Stimulated activated CD4-positive, alpha-beta T cell treated with anti-CD3 and anti-CD28 coated beads, Interleukin-15, amount 100 ng/mL, for 24 hours (primary cell): Measurements from ENCODE around the gene PEAK1.
A peak's percentile ranks its signal among the peaks of the same experiment; 100 is the strongest.

ENCODE experiments used
- DNase-seq: peaks from one replicate; pipeline ENCODE4 v3.0.0-alpha.2; 2020

The PEAK1 gene, protein sequence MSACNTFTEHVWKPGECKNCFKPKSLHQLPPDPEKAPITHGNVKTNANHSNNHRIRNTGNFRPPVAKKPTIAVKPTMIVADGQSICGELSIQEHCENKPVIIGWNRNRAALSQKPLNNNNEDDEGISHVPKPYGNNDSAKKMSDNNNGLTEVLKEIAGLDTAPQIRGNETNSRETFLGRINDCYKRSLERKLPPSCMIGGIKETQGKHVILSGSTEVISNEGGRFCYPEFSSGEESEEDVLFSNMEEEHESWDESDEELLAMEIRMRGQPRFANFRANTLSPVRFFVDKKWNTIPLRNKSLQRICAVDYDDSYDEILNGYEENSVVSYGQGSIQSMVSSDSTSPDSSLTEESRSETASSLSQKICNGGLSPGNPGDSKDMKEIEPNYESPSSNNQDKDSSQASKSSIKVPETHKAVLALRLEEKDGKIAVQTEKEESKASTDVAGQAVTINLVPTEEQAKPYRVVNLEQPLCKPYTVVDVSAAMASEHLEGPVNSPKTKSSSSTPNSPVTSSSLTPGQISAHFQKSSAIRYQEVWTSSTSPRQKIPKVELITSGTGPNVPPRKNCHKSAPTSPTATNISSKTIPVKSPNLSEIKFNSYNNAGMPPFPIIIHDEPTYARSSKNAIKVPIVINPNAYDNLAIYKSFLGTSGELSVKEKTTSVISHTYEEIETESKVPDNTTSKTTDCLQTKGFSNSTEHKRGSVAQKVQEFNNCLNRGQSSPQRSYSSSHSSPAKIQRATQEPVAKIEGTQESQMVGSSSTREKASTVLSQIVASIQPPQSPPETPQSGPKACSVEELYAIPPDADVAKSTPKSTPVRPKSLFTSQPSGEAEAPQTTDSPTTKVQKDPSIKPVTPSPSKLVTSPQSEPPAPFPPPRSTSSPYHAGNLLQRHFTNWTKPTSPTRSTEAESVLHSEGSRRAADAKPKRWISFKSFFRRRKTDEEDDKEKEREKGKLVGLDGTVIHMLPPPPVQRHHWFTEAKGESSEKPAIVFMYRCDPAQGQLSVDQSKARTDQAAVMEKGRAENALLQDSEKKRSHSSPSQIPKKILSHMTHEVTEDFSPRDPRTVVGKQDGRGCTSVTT (N-terminal part only)

DNA sequence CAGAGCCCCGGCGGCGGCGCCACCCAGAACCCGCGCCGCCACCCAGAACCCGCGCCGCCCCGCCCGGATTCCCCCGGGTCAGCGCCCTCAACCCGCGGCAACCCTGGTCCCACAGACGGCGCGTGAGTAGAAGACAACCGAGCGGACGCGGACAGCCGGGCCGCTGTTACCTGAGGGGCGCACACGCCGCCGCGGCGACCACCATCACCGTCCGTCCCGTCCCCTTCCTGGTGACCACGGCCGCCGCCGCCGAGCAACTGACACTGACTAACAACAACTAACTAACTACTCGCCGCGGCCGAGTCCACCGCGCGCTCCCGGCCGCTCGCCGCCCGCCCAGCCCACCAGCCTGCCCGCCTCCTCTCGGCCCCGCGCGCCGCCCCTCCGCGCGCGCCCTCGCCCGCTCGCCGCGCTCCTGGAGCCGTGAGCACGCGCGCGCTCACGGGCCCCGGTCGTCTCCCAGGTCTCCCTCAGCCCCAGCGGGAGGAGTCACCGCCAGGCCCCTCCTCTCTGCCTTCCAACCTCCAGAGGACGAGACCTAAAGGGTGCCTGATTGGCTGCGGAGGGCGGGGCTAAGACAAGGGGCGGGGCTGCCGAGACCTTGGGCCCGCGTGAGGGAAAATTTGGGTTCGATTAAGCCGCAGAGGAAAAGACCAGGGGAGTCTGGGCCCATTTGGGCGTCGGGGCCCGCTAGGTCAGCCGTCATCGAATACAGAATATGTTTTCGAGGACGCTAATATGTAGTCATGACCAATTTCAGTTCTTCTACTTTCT is at the start of gene PEAK1:
Gene PEAK1, minus strand, starts transcription at position 269 of the 774 bp plus-strand sequence. CDS start 238,178 bp downstream, outside the sequence.
- DNase-seq, result peak; percentile 100

DNA sequence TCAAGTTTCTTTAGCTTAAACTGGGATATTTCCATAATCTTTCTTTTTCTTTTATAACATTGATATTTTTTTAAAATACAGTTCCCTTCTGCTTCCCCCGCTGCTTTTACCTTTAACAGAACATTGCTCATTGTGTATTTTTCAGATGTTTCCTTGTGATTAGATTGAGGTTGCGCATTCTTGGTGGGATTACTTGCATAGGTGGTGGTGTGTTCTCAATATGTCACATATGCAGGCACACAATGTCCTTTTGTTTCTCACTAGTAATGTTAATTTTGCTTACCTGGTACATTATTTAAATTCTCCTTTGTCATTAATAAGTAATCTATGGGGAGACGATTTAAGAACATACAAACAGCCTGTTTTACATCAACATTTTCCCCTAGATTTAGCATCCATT is 49.0 kb upstream of the PEAK1 start:
- DNase-seq, result no peak

DNA sequence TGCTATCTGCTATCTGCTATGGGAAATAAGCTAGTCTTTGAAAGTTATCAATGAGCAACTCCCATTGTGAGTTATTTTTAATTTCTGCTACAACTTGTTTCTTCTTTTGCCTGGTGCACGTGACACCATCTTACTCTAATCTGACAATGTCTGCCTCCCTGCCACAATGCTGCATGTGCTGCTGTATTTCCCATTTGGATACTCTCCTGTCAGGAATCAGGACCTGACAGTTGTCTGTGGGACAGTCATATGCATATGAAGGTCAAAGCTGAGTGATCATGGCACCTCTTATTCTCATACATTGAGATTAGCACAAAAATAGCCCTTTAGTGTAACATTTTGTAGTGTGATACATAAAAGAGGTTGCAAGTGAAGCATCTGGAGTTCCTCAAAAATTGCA is 46.6 kb upstream of the PEAK1 start:
- DNase-seq, result no peak

DNA sequence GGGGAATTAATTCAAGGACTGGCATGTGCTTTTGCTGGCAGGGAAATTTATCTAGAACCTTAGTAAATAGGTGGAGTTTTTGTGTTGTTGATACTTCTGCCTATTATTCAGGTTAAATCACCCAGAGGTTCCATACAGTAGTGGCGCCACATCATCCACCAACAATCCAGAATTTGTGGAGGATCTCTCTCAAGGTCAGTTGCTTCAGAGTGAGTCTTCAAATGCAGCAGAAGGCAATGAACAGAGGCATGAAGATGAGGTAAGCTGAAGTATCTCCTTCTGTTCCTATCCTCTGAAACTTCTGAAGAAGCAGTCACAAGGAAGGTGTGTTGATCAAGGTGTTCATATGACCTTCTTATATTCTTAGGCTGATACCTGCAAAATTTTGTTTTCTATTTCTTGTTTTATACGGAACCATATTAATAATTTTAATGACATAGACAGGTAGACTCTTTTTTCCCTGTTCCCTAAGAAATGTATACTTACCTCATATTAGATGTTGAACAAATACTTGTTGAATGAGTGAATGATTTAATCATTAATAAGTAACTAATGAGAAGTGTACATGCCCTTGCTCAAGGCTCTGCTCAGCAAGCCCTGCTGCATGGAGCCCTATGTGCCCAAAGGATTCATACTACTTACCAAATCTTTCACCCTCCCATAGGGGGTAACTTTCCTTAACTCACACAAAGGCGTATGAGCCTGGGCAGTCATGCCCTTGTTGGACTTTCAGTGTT is 44.4 kb upstream of the PEAK1 start:
- no peak for DNase-seq

DNA sequence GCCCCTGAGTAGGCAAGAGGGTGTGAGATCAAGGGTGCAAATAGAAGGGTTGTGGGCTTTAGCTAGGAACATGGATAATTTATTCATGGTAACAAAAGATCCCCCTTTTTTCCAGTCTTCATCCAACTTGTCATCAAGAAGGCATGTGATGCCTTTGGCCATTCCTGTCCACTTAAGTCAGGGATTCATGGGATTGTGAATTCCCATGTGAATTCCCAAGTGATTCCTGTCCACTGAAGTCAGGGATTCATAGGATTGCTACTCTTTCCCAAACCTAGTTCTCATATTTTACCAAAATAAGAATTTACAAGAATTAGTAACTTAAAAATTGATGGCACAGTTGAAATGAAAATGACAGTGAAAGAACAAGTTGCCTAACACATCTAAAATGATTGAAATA is 41.6 kb upstream of the PEAK1 start:
- no peak for DNase-seq

DNA sequence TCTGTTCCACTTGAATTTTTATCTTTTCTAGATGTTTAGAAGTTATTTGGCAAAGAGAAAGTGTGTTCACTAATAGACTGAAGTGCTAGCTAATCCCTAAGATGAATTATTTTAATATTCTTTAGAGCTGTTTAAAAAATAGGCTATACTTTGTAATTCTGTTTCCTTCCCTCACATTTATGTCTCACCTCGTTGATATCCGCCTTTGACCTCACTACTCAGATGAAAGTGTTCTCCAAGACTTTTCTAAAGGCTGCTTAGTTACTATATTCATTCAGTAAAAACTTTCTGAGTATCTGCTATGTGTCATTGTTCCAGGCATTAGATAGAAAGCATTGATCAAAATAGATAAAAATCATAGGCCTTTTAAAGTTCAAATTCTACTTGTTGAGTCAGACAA is 39.1 kb upstream of the PEAK1 start:
- no peak for DNase-seq

DNA sequence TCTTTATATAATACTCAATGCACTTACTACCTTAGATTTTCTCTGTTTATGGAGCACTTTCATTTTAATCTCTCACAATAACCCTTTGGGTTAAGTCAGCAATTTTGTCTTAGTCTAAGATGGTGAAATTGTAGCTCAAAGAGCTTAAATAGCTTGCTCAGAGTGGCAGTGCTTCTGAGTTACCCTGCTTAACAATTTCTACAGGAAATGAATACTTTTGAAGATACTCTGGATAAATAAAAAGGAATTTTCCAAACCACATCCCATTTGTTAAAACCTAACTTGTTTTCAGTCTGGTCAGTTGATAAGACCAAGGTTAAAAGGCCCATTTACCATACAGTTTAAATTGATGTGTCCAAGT is 38.0 kb upstream of the PEAK1 start:
- no peak for DNase-seq

DNA sequence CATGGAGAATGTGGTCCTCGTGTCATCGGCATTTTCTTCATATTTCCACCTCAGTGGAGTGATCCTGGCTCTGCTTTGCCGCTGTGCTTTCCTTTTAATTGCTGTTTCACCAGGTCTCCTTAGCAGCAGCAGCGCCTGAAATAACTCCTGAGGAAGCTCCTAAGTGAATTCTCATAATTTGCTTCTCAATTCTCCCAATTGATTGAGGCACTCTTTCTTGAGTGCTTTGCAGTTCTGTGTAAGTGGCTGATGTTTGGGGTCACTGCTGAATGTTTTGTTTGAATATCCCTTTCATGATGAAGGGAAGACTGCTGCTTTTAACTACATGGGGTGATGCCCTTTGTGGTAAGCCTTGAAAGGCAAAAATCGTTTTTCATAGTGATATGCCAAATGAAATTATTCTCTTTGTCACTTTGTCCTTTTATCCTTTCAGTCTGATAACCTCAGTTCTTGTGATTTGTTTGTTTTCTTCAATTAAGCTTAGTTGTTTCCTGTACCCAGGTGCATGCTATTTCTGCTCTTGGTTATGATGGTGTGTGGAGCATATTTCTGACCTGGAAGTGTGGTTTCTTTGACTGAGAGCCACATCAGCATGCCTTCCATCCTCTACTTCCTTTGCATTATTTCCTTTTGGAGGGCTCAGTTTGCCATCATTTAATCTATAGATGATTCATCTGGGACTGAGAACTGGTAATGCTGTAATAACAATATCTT is 37.4 kb upstream of the PEAK1 start:
- DNase-seq, result no peak

DNA sequence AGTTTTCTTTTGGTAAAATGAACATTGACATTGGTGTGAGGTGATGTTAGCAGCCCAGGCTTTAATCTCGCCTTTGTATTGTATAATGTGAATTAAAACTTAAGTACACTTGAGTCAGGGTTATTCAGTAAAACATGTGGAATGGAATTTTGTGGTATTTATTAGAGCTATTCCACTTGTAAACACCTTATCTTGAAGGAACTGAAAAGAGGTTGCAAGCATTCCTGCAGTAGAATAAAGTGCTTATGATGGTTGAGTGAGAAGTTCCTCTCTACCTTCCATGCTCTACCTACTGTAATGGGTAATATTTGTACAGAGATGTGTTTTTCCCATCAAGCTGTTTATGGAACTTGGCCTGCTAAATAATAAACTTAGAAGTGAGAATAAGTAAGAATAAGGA is 36.8 kb upstream of the PEAK1 start:
- DNase-seq, result no peak

DNA sequence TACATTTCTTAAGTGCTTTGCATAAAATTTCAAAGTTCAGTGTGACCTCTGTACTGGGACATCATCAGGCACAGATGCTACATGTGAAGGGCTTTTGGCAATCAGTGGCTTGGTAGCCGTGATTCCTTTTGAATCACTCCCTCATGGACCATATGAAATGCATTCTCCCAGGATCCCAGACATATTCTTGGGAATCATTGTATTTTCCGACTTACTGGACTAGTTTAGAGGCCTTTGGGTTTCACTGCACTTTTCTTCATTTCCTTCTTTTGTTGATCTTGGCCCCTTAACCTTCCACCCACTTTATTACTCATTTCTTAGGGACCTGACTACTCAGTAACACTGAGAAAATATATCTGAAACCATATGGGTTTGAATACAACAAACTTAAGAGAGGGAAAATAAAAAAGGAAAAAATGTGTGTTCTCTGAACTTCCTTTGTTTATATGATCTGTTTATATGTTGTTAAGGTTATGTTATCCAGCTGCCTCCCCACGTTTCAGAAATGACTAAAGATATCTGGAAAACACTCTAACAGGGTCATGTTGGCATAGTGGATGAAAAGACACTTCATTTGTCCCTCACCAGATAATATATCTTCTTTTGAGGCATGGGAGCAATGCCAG is 35.9 kb upstream of the PEAK1 start:
- no peak for DNase-seq

DNA sequence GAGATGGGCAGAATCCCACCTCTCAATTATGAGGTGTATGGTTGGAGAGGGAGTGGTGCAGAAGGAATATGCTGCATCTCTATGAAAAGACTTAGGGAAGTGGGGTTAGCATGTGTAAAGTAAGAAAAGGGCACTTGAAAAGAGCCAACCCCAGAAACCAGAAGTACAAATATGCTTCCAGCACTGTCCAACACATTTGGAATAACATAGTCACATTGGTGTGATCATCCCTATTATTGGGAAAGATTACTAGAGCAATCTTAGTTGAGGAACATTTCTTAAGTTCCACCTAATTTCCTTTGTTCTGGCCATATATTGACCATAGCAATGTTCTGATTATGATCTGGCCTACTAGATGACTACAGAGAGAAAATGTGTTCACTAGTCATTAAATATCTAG is 35.0 kb upstream of the PEAK1 start:
- no peak for DNase-seq

DNA sequence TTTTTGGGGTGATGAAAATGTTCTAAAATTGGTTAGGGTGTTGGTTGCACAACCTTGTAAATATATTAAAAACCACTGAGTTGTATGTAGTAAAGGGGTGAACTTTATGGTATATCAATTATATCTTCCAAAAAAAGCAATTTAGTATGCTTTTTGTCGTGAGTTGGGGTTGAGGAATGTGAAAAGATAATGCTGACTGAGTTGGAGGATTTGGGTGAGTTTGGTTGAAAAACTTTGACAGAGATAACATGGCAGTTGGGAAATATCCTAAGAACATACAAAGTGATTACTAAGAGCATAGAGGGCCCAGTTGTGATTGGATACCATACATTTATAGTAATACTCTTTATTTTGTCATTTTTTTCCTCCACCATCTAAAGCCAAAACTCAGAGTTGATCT is 34.4 kb upstream of the PEAK1 start:
- no peak for DNase-seq

DNA sequence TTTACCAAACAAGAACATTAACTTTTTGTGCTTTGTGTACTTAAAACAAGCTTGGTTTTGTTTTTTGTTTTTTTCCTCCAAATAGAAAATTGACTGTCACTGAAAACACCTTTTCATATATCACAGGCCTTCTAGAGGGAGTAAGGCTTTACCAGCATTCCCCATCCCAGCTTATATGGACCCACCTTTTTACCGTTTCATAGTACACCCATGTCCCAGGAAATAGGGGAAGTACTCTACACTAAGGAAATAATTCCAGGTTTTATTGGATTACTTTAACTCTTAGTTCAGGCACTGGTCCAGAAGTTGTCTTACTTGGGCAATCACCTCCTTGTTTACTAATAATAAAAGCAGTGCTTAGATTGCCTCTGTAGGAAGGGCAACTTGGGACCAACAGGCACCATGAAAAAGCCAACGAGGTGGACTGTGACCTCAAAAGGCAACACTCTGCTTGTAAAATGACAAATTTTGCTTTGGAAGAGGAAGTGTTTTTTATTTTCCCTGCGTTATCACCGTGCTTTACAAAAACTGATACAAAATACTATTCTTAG is 27.0 kb upstream of the PEAK1 start:
- no peak for DNase-seq

DNA sequence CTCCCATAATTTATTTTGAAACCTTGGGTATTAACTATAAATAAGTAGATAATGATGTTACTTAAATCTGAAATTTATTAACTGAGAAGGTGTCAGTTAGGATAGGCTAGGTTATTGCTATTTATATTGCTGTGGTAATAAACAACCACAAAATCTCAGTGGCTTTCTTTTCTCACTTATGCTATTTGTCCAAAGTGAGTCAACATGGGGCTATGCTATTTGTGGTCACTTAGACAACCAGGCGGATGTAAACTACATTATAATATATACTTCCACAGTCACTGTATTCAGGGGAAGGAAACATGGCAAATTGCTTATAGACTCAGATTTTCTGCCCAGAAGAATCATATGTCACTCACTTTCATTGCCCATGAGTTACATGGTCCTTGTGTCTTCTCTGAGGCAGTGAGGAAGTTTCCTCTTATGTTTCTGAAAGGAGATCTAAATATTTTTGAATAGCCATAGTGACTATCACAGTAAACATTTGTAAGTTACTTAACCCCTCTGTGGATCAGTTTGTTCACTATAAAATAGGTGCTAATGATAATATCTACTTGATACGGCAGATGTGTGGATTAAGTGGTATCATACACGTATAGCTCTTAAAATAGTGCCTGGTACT is 20.6 kb upstream of the PEAK1 start:
- no peak for DNase-seq

DNA sequence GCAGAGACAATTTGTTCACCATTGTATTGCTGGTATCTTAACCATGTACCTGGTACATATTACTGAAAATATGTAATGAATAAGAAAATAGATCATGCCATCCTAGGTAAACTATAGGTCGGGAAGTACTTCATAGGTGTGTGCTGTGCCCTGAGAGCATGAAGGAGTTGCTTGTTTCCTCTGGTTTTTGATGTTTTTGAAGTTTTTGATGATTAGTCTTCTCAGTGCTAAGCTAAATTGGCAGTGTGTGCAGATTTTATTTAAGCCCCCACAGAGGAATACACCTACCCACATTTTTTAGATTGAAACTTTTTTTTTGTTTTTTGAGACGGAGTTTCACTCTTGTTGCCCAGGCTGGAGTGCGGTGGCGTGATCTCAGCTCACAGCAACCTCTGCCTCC is 17.4 kb upstream of the PEAK1 start:
- no peak for DNase-seq

DNA sequence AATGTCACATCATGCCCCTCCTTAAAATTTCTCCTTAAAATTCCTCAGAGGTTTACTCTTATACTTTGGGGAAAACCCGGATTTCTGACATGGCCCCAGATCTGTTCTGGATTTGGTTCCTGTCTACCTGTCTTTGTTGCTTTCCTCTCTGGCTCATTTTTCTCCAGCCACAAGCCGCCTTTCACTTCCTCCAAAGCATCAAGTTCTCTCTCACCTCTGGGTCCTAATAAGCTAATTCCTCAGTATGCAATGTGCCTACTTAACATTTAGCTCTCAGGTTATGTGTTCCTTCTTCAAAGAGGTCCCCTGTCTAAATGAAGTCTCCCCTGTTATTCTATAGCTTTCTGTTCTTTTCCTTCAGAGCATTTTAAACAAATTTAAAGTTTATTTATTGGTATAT is 16.9 kb upstream of the PEAK1 start:
- DNase-seq, result no peak

DNA sequence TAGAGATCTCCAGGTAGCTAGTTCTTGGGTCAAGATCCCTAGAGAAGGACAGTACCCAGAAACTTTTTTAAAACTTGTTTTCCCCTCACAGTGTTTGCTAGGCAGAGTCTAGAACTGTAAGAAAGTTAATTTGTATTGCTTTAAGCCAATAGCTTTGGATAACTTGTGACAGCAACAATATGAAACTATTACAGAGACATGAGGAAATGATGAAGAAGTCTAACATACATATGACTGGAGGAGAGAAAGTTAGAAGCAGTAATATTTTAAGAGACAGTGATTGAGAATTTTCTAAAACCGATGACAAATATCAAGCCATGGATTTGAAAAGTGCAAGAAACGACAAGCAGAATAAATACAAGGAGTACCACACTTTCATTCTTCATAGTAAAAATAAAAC is 10.7 kb upstream of the PEAK1 start:
- DNase-seq, result no peak

DNA sequence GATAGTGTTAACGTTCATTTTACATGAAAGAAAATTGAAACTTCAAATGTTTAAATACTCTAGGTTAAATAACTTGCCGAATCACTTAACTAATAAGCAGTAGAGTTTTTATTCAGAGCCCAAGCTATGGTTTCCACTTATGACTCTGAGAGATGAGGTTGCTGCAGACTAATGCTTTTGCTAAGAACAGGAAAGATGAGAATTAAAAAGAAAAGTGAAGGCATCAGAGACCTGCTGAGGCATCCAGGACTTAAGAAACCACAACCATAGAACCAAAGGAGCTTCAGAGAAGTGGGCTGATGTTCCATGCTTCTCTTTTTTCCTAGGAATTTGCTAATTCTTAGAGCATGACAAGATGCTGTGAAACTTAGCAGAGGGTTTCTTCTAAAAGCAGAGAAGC is 10.3 kb upstream of the PEAK1 start:
- DNase-seq, result peak; percentile 4

DNA sequence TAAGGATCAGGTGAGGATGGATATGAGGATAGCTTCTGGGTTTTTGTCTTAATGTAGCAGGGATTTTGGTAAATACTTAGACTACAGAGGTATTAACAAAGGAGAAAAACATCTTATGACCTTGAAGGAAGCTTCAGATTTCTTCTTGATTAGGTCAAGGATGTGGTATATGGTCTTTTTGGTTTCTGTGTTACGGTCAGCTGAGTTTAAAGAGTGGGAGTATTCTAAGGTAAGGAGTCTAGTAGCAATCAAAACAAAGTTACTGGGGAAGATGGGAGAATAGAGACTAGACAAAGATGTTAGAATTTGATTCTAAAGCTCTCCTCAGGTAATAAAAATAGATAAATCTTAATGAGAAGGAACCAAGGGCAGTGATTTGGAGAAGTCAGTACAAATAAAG is 7.0 kb upstream of the PEAK1 start:
- no peak for DNase-seq

DNA sequence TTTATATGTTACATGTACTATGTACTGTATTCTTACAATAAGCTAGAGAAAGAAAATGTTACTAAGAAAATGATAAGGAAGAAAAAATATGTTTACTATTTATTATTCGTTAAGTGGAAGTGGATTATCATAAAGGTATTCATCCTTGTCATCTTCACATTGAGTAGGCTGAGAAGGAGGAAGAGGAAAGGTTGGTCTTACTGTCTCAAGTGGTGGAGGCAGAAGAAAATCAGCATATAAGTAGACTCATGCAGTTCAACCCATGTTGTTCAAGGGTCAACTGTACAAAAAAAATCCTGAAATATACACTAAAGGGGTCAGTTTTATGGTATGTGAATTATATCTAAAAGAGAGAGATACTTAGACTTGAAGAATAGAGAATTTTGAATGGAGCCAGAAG is 6.5 kb upstream of the PEAK1 start:
- DNase-seq, result no peak
